NOMO-1 treated with dmso at 0.1 percent for 144 hours (cell line): ENCODE data around the gene TMEM50B.
"Not testable (repeated sequence)": the region's sequence is repeated elsewhere in the genome, so short reads cannot be mapped to it uniquely, and the experiment has no call there.

ENCODE experiments used
- DNase-seq: peaks from one replicate; lab custom pipeline; 2025; ENCODE audit not compliant: unreplicated experiment; lab: John Stamatoyannopoulos, UW

TMEM50B gene

DNA sequence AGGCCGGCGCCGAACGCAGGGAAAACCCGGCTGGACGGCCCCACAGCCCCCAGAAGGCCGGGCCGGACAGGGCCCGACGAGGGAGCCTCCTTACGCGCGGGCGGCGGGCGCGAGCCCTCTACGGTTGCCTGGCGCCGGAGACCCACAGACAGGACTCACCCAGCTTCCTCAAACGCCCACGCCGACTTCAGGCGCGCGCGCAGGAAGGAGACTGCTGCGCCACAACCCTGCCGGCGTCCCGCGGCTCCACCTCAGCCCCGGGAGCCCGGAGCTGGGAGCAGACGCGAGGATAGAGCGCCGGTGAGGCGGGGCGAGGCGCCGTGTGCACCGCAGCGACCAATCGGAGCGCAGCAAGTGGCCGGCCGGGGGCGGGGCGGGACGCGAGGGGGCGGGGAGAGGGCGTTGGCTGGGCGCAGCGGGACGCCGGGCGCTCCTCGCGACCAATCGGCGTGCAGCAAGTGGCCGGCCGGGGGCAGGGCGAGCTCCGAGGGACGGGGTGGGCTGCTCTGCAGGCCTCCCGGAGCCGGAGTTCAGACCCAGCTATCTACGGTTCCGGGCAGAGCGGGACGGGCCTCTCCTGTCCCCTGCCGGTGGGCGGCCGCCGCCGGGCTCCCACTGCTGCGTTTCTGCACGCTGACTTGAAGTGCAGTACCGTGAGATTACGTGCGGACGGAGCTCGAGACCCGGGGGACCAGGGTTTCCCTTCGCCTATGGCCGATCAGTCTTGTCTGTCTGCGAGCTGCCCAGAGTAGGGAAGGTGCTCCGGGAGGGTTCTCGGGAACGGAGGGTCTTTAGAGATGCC lies at the start of gene TMEM50B:
TMEM50B (minus strand) TSS at position 296 of the 802 bp plus-strand sequence. CDS start 11,089 bp downstream, outside the sequence.
- peak; percentile 95 for DNase-seq

DNA sequence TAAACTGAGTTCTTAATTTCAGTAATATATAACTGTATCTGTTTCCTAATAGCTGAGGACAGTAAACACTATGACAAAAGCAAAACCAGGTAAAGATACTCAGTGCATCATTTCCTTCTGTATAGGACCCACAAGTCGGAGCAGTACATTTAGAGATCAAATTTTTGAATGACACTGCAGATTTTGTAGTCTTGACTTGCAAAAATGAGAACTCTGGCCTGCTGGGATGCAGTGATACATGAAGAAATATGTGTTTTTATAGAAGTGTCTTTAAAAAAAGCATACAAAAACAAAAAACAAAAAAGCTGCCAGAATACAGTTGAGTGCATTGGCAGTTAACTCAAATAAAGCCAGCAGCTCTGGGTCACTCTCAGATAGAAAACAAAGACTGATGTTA lies 43.2 kb upstream of the TMEM50B start:
- no peak for DNase-seq

DNA sequence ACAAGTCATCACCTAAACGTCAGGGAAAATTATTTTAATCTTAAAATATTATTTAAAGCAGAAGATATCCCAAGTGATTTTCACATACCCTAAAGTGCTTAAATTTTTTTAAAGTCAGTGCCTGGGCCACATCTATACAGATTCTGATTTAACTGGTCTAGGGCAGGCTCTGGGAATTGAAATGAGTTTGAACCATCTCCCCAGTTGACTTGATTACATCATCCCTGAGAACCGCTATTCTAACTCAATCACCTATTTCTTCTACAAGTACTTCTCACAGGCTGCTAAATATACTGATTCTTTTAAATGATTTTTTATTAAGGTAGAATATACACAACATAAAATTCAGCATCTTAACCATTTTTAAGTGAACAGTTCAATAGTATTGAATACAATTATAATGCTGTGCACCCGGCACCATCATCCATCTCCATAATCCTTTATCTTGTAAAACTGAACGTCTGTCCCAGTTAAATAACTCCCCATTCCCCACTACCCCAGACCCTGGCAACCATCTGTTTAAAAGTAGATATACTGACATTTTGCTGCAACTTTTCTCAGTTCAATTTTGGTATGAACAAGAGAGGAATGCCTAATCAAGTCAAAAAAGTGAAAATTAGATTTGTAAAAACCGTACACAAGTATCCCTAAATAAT lies 42.7 kb upstream of the TMEM50B start:
- no peak for DNase-seq

DNA sequence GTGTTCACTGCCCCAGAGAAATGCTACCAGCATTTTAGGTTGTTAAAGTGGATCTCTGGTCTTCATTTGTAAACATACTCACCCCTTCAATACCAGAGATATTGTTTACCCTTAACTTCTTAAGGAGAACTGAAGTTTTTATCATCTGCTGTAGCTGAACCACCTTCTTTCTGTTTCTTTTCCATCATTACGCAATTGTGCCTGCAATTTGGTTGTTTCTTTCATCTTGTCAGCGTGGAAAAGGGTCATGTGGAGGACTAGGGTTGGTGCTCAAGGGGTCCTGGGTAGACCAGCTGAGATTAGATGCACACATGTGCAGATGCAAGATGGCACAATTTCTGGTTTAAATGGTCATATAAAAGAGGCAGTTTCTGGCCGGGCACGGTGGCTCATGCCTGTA lies 39.1 kb upstream of the TMEM50B start:
- DNase-seq, result no peak

DNA sequence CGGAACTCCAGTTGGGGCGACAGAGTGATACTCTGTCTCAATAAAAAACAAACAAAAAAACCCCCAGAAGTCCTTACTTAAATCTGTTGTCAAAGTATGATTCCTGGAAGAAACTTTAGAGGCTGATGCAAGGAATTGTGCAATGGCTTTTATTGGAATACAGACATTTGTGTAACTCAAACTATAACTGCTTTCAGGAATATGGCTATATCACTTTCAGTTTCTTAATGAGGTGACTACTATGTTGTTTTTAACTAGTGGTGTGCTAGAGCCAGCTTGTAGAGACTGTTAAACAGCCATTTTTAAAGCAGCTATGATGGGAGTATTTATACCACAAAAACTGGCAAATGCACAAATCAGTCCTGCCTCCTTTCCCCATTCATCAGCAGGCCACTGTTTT lies 34.5 kb upstream of the TMEM50B start:
- no peak for DNase-seq

DNA sequence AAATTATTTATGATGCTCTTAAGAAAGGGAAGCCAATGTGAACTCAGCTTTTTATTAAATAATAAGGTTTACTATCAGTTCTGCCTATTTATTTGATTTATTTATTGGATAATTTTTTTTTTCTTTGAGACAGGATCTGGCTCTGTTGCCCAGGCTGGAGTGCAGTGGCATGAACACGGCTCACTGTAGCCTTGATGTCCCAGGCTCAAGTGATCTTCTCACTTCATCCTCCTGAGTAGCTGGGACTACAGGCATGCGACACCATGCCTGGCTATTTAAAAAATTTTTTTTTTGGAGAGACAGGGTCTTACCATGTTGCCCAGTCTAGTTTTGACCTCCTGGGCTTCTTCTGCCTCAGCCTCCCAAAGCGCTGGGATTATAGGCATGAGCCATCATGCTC lies 32.7 kb upstream of the TMEM50B start:
- no peak for DNase-seq

DNA sequence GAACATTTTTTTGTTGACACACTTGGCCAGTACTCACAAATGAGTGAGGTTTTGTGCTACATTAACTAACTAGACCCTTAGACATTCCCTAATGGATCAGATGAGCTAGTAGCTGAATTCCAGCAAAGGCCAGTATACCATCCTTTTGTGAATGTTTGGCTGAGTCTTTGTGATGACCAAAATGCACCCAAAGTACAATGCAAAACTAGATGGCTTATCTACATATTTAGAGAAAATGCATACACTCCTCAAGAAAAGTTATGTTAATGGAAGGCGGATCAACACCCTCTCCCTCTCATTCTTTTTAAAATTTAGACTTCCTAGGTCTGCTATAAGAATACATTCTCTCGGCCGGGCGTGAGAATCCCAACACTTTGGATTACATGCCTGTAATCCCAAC lies 31.9 kb upstream of the TMEM50B start:
- no peak for DNase-seq

DNA sequence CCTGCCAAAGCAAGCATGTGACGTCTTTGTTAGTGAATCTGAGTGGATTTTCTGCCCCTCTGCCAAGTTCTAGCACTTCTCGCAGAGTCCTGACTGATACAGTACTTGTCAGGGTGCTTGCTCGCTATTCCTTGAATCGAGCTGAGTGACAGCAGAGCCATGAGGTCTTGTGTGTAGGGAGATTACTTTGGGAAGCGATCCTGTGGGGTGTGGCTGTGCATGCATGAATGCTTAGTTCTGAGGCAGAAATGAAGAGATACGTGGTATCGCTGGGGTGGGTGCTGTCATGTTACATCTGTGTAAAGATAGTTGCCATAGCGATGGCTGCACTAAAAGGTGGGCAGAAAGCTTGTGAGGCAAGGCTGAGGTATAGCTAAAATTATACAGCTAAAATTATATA lies 31.1 kb upstream of the TMEM50B start:
- no peak for DNase-seq

DNA sequence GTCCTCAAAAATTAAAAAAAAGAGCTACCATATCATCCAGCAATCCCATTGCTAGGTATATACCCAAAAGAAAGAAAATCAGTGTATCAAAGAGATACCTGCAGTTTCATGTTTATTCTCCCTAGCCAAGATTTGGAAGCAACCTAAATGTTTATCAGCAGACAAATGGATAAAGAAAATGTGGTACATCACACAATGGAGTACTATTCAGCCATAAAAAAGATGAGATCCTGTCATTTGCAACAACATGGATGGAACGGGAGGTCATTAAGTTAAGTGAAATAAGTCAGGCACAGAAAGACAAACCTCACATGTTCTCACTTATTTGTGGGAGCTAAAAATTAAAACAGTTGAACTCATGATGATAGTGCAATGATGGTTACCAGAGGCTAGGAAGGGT lies 27.2 kb upstream of the TMEM50B start:
- DNase-seq, result not testable (repeated sequence)

DNA sequence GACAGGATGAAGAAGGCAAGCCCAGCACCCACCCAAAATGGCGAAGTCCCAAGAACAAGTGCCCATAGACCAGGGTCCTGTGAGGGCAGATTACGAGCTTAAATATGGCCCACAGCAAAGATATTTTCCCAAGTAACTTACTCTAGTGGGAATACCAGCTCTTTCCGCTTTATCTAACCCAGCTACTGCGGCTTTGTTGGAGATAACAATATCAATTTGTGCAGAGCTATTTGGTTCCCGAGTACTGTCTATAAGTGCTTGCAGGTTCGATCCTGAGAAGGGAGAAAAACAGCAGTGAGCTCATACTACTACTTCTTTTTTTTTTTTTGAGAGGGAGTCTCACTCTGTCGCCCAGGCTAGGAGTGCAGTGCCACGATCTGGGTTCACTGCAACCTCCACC lies 26.1 kb upstream of the TMEM50B start:
- no peak for DNase-seq

DNA sequence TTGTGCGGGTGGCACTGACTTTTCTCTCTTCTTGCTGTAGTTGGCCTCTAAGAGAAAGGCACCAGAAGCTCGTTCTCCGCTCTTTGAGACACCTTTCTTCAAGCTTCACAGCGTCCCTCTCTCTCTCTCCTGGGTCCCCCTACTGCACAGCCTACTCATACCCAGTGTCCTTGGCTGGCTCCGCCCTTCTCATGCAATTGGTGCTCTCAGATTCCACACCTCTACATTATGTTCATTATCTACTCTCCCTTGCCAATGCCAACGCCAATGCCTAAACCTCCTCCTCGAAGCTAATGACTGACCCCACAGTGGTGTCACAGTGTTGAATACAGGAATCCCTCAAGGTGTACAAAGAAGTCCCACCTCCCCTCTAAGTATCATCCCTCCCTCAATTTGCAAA lies 16.6 kb upstream of the TMEM50B start:
- DNase-seq, result no peak

DNA sequence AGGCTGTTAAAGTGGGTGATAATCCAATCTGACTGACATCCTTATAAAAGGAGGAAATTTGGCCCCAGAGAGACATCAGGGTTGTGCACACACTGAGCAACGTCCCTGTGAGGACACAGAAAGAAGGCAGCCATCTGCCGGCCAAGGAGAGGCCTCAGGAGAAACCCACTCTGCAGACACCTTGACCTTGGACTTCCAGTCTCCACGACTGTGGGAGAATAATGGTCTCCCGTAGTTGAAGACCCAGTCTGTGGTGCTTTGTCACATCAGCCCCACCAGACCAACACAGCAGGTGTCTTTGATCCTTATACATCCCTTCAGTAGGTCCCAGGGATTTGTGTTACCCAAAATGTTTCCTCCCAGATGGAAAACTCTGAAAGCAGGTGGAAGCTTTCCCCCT lies 16.0 kb upstream of the TMEM50B start:
- no peak for DNase-seq

DNA sequence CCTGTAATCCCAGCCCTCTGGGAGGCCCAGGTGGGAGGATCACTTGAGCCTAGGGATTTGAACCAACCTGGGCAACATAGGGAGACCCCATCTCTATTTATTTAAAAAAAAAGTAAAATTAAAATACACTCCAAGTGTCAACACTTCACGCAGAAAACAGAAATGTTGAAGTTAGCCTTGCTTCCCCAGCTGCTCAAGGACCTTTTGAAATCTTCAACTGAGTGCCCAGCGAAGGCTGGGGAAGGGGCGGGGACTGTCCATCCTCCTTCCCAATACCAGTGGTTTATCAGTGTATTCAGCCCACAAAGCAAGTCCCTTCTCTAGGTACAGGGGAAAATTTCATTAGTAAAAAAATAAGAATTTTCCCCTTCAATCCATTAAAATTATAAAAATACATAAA lies 14.0 kb upstream of the TMEM50B start:
- DNase-seq, result no peak

DNA sequence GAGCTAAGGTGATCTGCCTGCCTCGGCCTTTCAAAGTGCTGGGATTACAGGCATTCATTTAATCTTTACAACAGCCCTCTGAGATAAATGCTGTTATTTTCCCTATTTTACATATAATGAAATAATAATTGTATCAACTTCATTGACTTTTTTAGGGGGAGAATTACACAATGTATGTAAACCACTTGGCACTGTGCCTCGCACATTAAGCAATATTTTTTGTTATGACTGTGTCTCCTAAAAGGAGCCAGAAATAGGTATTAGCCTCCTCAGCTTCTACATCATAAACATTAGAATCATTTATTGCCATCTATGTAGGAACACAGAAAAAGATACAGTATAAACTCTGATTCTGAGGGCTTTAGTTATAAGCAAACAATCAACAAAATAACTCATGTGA lies 12.8 kb upstream of the TMEM50B start:
- peak; percentile 11 for DNase-seq

DNA sequence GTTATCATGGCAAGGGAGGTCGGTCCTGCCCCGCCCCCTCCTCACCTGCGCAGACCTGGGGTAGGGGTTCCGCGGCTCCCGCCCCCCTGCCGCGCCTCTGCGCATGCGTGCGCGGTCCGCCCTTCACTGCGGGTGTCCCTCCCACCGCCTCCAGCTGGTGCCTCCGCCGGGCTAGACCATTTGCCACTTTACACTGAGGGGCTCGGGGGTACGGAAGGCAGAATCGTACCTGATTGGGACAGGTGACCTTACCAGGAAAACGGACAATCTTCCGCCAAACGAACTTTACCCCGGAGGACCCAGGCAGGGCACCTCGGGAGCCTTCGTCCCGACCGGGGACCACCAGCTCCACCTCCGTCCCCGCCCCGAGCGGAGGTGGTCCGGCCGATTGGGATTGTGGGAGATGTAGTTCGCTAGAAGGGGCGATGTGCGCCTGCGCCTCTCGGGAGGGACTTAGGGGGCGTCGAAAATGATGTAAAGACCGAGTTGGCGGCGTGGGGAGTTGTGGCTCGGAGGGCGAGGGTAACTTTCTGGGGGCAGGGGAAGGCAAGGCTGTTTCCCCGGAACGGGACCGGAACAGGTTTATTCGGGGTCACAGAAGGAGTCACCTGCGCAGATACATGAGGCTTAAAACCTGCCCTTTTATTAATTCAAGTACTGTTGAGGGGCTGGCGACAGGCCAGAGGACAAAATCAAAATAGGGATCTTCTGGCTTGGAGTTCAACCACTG lies 11.8 kb upstream of the TMEM50B start, which contains the start of gene DNAJC28:
DNAJC28 (minus strand) TSS at position 344 of the 730 bp plus-strand sequence. CDS start 2,323 bp downstream, outside the sequence.
- peak; percentile 85 for DNase-seq

DNA sequence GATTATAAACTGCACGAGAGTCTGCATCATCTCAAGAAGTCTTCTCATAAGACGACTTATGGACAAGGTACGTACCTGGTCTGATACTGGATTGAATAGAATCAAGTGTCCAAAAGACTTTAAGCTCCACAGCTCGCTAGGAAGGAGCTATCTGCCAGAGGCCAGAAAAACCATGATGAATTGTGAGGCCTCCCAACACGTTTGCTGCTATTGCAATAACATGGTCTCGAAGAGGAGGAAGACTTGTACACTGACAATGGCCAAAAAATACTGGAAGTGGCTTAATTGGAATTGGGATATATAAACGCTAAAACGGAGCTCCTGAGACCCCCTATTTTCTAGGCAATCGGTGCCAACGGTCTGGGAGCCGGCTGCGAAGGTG lies 11.2 kb upstream of the TMEM50B start:
- no peak for DNase-seq

DNA sequence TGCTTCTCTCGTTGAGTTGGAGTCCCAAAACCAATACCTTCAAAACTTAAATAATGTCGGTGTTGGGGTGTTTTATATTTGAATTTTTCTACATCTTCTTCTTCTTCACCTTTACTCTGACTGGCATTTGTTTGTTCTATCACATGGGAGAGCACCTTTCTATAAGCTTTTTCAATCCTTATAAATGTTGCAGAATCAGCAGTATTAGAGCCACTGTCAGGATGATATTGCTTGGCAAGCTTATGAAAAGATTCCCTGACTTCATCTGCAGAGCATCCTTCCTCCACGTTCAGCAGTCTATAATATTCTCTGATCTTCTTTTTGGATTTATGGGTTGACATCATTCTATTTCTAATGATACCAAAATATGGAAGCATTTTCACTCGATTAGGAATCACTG lies 9.2 kb upstream of the TMEM50B start:
- no peak for DNase-seq

DNA sequence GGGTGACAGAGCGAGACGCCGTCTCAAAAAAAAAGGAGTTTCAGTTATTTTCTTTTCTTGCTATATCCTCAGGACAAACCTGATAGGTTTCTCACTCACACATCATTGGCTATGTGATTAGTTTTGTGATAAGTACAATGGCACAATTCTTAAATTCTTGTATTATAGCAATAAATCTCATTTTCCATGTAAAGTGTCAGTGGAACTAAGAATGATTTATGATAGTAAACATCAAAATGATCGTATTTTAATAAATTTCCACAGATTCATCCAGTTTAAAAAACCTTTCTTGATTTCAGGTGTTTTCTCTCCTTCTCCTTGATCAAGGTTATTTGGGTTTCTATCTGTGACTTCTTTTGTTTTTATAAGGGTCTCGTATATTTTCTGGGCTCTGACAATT lies 8.2 kb upstream of the TMEM50B start:
- no peak for DNase-seq

DNA sequence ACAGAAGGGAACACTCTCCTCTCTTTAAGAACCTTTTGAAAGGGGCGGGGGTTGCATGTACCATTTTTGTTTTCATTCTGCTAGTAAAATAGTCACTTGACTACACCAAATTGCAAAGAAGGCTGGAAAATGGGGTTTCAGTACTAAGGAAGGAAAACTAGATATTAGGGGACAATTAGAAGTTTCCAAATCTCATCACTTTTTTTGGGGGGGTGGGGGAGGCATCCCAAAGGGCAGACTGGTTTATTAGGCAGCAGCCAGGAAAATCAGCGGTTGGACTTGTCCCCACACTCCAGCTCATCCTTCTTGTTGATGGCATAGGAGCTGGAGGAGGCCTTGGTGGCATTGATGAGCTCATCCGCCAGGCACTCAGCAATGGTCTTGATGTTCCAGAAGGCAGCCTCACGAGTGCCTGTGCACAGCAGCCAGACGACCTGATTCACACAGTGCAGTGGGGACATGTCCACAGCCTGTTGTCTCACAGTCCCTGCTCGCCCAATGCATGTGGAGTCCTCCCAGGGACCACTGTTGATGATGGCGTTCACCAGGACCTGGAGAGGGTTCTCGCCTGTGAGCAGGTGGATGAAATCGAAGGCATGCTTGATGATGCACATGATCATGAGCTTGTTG lies 1.7 kb upstream of the TMEM50B start:
- DNase-seq, result no peak

DNA sequence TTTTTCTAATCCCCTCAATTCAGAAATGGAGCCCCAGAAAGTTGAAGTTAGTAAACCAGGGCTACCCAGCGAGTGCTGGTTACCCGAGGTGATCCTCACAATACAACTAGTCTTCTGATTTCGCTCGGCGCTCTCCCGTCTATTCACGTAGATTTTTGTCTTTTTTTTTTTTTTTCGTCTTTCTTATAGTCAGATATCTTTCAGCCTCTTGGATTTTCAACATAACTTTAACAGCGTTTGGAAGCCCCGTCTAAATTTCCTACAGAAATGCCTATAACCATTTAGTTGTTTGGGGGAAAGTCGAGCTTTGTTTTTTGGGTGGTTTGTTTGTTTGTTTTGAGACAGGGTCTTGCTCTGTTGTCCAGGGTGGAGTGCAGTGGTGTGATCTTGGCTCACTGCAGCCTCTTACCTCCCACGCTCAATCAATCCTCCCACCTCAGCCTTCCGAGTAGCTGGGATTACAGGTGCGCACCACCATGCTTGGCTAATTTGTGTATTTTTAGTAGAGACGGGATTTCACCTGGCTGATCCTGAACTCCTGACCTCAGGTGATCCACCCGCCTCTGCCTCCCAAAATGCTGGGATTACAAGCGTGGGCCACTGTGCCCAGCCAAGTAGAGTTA lies 818 bp upstream of the TMEM50B start:
- DNase-seq, result no peak
